ENCODE data around the gene PSMA5. TPM values are rescaled to one million over a fixed set of nuclear protein-coding genes. Genes with fewer than 3 reads are reported as not detected.
"Not testable (repeated sequence)": the region's sequence is repeated elsewhere in the genome, so short reads cannot be mapped to it uniquely, and the experiment has no call there.

PSMA5 gene
- total and polyA plus RNA-seq, 2 donors (not counting 1 experiment from before 2014, with no cell fraction given) = 26.3 to 62.9 TPM

DNA sequence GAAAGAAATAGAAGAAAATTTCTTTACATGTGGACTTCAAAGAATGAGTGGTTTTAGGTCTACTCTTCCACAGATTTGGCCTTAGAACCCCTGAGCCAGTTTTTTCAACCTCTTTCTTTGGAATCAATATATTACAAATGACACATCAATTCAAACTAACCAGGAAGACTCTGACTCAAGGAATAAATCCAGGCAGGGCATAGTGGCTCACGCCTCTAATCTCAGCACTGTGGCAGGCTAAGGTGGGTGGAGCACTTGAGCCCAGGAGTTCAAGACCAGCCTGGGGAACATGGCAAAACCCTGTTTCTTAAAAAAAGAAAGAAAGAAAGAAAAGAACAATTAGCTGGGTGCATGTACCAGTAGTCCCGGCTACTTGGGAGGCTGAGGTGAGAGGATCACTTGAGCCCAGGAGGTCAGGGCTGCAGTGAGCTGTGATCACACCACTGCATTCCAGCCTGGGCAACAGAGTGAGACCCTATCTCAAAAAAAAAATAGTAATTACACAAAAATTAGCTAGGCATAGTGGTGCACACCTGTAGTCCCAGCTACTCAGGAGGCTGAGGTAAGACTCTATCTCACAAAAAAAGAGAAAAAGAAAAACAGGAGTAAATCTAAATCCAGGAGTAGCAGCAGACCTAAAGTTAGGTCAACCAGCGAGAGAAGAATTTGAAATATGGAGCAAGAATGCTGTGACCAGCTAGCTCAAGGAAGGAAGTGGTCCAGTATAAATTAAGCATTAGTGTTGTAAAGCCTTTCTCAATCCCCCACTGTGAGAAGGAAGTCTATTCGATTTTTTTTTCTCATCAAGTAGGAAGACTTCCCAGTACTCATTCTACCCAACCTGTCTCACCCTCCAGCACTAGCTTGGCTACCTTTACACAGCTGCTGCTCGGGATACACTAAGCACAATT, 30.4 kb downstream of the PSMA5 start:
- H2AFZ ChIP-seq (ENCODE audit: insufficient read depth, low read depth, low read length, poor library complexity, severe bottlenecking) = no peak overlapping the region
- peaks cover 35% of the 10 kb centered on the region in 2 donors for H3K4me1 ChIP-seq (ENCODE audit: control insufficient read depth in 2 of 2, insufficient read depth in 2 of 2, low read length in 2 of 2)
- no peak for ATAC-seq (ENCODE audit: low read depth)
- no peak overlapping the region for H3K9ac ChIP-seq (ENCODE audit: low read length)
- Mint-ChIP-seq H3K4me3 (peak overlapping the region; percentile 88), H3K4me1 (peaks cover 39% of the 10 kb centered on the region), H3K9me3 (ENCODE audit: insufficient read depth) (no peaks in the 10 kb centered on the region), H3K27me3 (peaks cover 64% of the 10 kb centered on the region), H3K27ac (no peak overlapping the region)
- H3K4me3 ChIP-seq (ENCODE audit: control extremely low read depth in 1 of 5, extremely low read depth in 1 of 5, insufficient read depth in 1 of 5, low read depth in 2 of 5, low read length in 4 of 5) = peak overlapping the region in 1 of 5 experiments; percentile 52
- ChIA-PET CTCF (interaction anchor here (1.1 to 9.4 kb wide), 4 partner anchors 14 to 132 kb away, joined by 3 to 387 read pairs (median 6); partner anchors contain the start of gene PSRC1), POLR2A (no interaction called here)
- peaks cover 0 to 2% of the 10 kb centered on the region in 2 experiments for H3K36me3 ChIP-seq (replicated peaks in 1 of 2; ENCODE audit: control extremely low read depth in 1 of 2, control insufficient read depth in 1 of 2, extremely low read depth in 1 of 2, insufficient read depth in 2 of 2, low read length in 1 of 2)
- H4K20me1 ChIP-seq (ENCODE audit: control insufficient read depth, insufficient read depth, low read length, poor library complexity, severe bottlenecking) = no peaks in the 10 kb centered on the region
- WGBS (ENCODE audit: insufficient coverage) = 100% methylated on average over 2 of the region's 5 CpGs
- no peak overlapping the region for H3K4me2 ChIP-seq (replicated peaks; ENCODE audit: low read depth, low read length, poor library complexity, severe bottlenecking)
- intact Hi-C loops (cut with micrococcal nuclease) = loop anchor here (5.0 kb wide), 1 partner anchor 284 kb away; the partner anchor contains the start of gene ELAPOR1
- DNase-seq = peak; percentile 20
- H3K27me3 ChIP-seq (replicated peaks in 1 of 4; ENCODE audit: control extremely low read depth in 1 of 4, control insufficient read depth in 3 of 4, insufficient read depth in 4 of 4, low read length in 3 of 4) = peaks cover 0 to 47% (median 38%) of the 10 kb centered on the region in 4 experiments
- TF ChIP-seq EZH2 (IDR thresholded peaks at IDR 0.05; ENCODE audit: borderline replicate concordance, insufficient read depth, low read depth, low read length, poor library complexity, severe bottlenecking) (no peak), CTCF (IDR thresholded peaks at IDR 0.05) (no peak)
- no peak overlapping the region for H3K27ac ChIP-seq (ENCODE audit: low read length in 2 of 2)
- H3K9me3 ChIP-seq (ENCODE audit: control extremely low read depth in 1 of 3, control insufficient read depth in 2 of 3, insufficient read depth in 1 of 3, low read length in 2 of 3) = peaks cover 0 to 3% (median 2%) of the 10 kb centered on the region in 3 donors
- no peaks in the 10 kb centered on the region for H3K79me2 ChIP-seq (ENCODE audit: control insufficient read depth, insufficient read depth, low read length)

DNA sequence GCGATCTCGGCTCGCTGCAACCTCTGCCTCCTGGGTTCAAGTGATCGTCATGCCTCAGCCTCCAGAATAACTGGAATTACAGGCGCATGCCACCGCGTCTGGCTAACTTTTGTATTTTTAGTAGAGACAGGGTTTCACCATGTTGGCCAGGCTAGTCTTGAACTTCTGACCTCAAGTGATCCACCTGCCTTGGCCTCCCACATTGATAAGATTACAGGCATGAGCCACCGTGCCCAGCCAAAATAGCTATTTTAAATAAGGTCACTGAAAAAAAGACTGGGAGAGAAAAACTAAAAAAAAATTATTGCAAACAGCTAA, 31.0 kb downstream of the PSMA5 start:
- H3K4me3 ChIP-seq (ENCODE audit: control extremely low read depth in 1 of 5, extremely low read depth in 1 of 5, insufficient read depth in 1 of 5, low read depth in 2 of 5, low read length in 4 of 5); H3K9ac ChIP-seq (ENCODE audit: low read length); H3K9me3 Mint-ChIP-seq (ENCODE audit: insufficient read depth); H3K9me3 ChIP-seq (ENCODE audit: control extremely low read depth in 1 of 3, control insufficient read depth in 2 of 3, insufficient read depth in 1 of 3, low read length in 2 of 3); H2AFZ ChIP-seq (ENCODE audit: insufficient read depth, low read depth, low read length, poor library complexity, severe bottlenecking); H3K4me2 ChIP-seq (replicated peaks; ENCODE audit: low read depth, low read length, poor library complexity, severe bottlenecking); POLR2A ChIA-PET; H3K79me2 ChIP-seq (ENCODE audit: control insufficient read depth, insufficient read depth, low read length); H3K27ac ChIP-seq (ENCODE audit: low read length in 2 of 2); H3K27ac Mint-ChIP-seq; DNase-seq; H3K4me3 Mint-ChIP-seq; H3K36me3 ChIP-seq (replicated peaks in 1 of 2; ENCODE audit: control extremely low read depth in 1 of 2, control insufficient read depth in 1 of 2, extremely low read depth in 1 of 2, insufficient read depth in 2 of 2, low read length in 1 of 2); ATAC-seq (ENCODE audit: low read depth); H4K20me1 ChIP-seq (ENCODE audit: control insufficient read depth, insufficient read depth, low read length, poor library complexity, severe bottlenecking): not testable (repeated sequence)
- Histone ChIP-seq H3K27me3 (replicated peaks in 1 of 4; ENCODE audit: control extremely low read depth in 1 of 4, control insufficient read depth in 3 of 4, insufficient read depth in 4 of 4, low read length in 3 of 4) (peaks cover 0 to 53% (median 44%) of the 10 kb centered on the region in 4 experiments), H3K4me1 (ENCODE audit: control insufficient read depth in 2 of 2, insufficient read depth in 2 of 2, low read length in 2 of 2) (peaks cover 35 to 41% of the 10 kb centered on the region in 2 donors)
- Mint-ChIP-seq H3K27me3 (peaks cover 64% of the 10 kb centered on the region), H3K4me1 (peaks cover 43% of the 10 kb centered on the region)
- CTCF ChIA-PET = interaction anchor here (1.1 to 9.4 kb wide), 2 partner anchors 14 to 116 kb away, joined by 3 to 387 read pairs; partner anchors contain the start of gene PSRC1
- intact Hi-C loops (cut with micrococcal nuclease) = loop anchor here (5.0 kb wide), 1 partner anchor 283 kb away; the partner anchor contains the start of gene ELAPOR1
- no CpG with 5 or more reads among the region's 8 CpGs for WGBS (ENCODE audit: insufficient coverage)

Data from B cell (primary cell).